ENCODE results near the gene EGF.

Gene EGF

DNA sequence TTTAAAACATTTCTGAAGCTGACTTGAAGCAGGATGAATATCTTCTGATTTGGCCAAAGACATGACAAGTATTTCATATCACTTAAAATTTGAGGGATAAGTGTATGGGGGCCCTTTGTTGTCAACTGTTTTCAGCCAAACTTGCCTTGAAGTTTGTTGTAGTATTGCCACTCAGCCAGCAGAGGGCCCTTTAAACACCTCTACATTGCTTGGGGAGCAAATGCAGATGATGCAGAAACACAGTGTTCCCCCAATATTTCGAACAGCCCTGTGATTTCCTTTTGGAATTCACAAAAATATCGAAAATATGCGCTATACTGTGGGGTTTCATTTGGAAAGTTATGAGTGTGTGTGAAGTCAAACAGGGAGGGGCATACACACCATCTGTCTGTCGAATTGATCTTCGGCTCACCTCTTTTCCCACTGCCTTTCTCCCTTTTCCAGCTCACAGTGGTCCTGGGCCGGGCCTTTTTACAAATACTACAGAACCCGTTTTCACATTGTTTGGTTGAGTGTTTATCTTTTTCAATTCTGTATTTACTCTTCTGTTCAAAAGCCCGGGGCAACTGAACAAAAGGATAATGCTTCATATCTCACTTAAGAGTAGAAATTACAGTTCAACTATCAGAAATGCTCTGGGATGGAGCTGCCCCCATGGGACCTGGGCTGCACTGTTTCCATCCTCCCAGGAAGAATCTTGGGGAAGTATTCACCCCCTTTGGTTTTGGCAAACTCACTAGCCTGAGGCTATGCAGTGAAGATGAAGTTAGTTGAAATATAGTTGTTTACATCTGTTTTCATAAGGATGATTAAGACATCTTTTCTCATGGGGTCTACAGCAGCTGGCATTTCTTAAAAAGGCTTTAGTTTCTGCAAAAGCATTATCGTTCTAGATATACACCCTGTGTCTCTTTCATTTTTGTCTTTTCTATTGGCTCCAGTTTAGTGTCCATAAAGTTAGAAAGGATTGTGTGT, 137.6 kb downstream of the EGF start:
- Mint-ChIP-seq H3K4me1 (peaks cover 12% of the 10 kb centered on the region), H3K27ac (no peak overlapping the region), H3K9me3 (no peaks in the 10 kb centered on the region), H3K36me3 (peaks cover 15% of the 10 kb centered on the region), H3K4me3 (no peak overlapping the region)
- no peak for ATAC-seq
- DNase-seq (ENCODE audit: low spot score in 2 of 2), result peak in 1 of 2 donors; percentile 72

DNA sequence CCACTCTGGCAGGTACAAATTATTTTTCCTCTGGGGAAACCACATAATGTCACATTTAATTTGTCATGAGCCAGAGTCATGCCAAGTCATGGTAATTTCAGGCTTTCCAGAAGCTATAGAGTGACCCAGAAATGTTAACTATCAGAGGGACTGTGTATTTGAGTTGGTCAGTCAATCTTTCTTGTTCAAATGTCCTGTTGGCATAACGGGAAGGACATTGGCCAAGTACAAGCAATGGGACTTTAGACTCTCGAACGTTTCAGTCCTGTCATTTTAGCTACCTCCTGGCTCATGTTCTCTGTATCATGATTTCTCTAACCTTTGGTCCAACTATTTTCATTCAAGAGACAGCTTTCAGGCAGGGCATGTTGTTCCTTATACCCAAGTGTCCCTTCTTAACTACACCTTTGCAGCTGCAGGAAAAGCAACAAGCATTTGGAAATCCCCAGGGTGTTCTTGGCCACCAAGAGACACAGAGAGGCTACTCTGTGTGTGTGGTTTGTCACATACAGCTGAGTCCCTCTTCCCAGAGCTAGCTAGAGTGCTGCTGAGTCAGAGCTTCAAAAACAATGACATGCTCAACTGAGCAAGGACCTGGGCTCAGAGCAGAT, 142.6 kb downstream of the EGF start:
- DNase-seq (ENCODE audit: low spot score in 2 of 2) (peak in 1 of 2 donors; percentile 54), ATAC-seq (peak; percentile 88)
- H3K9me3 Mint-ChIP-seq, result no peaks in the 10 kb centered on the region
- peak overlapping the region; percentile 53 for H3K4me3 Mint-ChIP-seq
- H3K27ac Mint-ChIP-seq, result peak overlapping the region; percentile 87
- peaks cover 14% of the 10 kb centered on the region for H3K36me3 Mint-ChIP-seq
- H3K4me1 Mint-ChIP-seq, result peaks cover 50% of the 10 kb centered on the region

- peak overlapping the region; percentile 89 for H3K27ac Mint-ChIP-seq
- H3K9me3 Mint-ChIP-seq, result no peaks in the 10 kb centered on the region
- H3K36me3 Mint-ChIP-seq, result peaks cover 6% of the 10 kb centered on the region
- DNase-seq (ENCODE audit: low spot score in 2 of 2) (no peak), ATAC-seq (peak; percentile 44)
- H3K4me1 Mint-ChIP-seq, result peaks cover 69% of the 10 kb centered on the region
- peak overlapping the region; percentile 58 for H3K4me3 Mint-ChIP-seq
These were observed 146.0 kb downstream of the EGF start for GRCh38 chr4:110058677-110059076.

- no peak for DNase-seq (ENCODE audit: low spot score in 2 of 2)
- Mint-ChIP-seq H3K27ac (peak overlapping the region; percentile 89), H3K4me1 (peaks cover 69% of the 10 kb centered on the region), H3K4me3 (peak overlapping the region; percentile 58), H3K9me3 (no peaks in the 10 kb centered on the region), H3K36me3 (peaks cover 6% of the 10 kb centered on the region)
- peak; percentile 84 for ATAC-seq
These were observed 147.0 kb downstream of the EGF start for GRCh38 chr4:110059556-110060191.

DNA sequence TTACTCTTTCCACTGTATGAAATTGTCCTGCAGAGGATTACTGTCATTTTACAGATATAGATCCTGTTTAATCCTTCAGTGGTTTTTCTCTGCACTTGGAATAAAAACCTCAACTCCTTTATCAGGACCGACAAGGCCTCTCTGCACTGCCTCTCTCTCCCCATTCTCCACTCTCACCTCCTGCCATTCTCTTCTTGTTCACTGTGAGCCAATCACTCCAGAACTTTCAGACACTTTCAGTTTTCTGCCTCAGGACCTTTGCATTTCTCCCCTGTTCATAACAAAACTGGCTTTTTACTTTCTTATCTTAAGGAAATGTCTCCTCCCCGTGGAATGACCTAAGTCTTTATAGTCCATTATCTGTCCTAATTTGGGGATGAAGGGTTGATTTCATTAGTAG, 148.4 kb downstream of the EGF start:
- Mint-ChIP-seq H3K4me3 (peak overlapping the region; percentile 58), H3K36me3 (peaks cover 6% of the 10 kb centered on the region), H3K27ac (peak overlapping the region; percentile 89), H3K9me3 (no peaks in the 10 kb centered on the region), H3K4me1 (peaks cover 55% of the 10 kb centered on the region)
- no peak for ATAC-seq
- DNase-seq (ENCODE audit: low spot score in 2 of 2), result no peak
